OCI-LY7 (cell line): ENCODE measurements around the gene TMEM130. TPM values are rescaled to one million over a fixed set of nuclear protein-coding genes. Genes with fewer than 3 reads are reported as not detected.

Experiments used
- BruUV-seq: library from RNA; stranded (reverse); fragments of 400-500 nt; replicated peaks from 2 replicates; lab custom pipeline; 2021; lab: Mats Ljungman, UMichigan
- CTCF ChIA-PET: fragments of 300-600 bp; sonication (Branson Sonifier 250); formaldehyde crosslinking; loops from one replicate; lab custom pipeline; 2022; ENCODE audit warnings: antibody characterized with exemption; ENCODE audit not compliant: unreplicated experiment; lab: Charles Lee
- POLR2A ChIA-PET: fragments of 300-600 bp; sonication (Branson Sonifier 250); formaldehyde crosslinking; loops from one replicate; lab custom pipeline; 2022; ENCODE audit warnings: antibody characterized with exemption; lab: Charles Lee
- DNase-seq: peaks from one replicate; pipeline ENCODE4 v3.0.0-alpha.2; 2015; ENCODE audit warnings: low spot score
- H2AFZ ChIP-seq: fragments of 200-600 bp; sonication (generic), shearing (Covaris generic); 2 replicates; pipeline ENCODE4 v1.6.1; 2014; ENCODE audit warnings: mild to moderate bottlenecking, antibody characterized with exemption, low read length, moderate library complexity
- H3K27ac ChIP-seq: fragments of 200-600 bp; sonication (generic); 2 replicates; pipeline ENCODE4 v1.5.1; 2014; ENCODE audit warnings: mixed run types, low read depth, mild to moderate bottlenecking, moderate library complexity, low read length, inconsistent platforms; ENCODE audit not compliant: poor library complexity, severe bottlenecking
- H3K36me3 ChIP-seq: fragments of 200-600 bp; sonication (generic); 2 replicates; pipeline ENCODE4 v1.6.1; 2014; ENCODE audit warnings: mild to moderate bottlenecking, antibody characterized with exemption, low read length, moderate library complexity, mixed read lengths; ENCODE audit not compliant: insufficient read depth
- H3K4me1 ChIP-seq: fragments of 200-600 bp; sonication (generic); 2 replicates; pipeline ENCODE4 v1.5.1; 2014; ENCODE audit warnings: mild to moderate bottlenecking, low read length; ENCODE audit not compliant: insufficient read depth, poor library complexity, severe bottlenecking
- H3K4me2 ChIP-seq: fragments of 200-600 bp; sonication (generic); 2 replicates; pipeline ENCODE4 v1.6.1; 2014; ENCODE audit warnings: mild to moderate bottlenecking, low read length
- H3K4me3 ChIP-seq: fragments of 200-600 bp; sonication (generic); 2 replicates; pipeline ENCODE4 v1.5.1; 2014; ENCODE audit warnings: mild to moderate bottlenecking, low read depth, low read length; ENCODE audit not compliant: poor library complexity, severe bottlenecking
- H3K79me2 ChIP-seq: fragments of 200-600 bp; sonication (generic); 2 replicates; pipeline ENCODE4 v1.6.1; 2016; ENCODE audit warnings: low read depth, mild to moderate bottlenecking, low read length, moderate library complexity, mixed read lengths; ENCODE audit not compliant: insufficient read depth
- H3K9me2 ChIP-seq: fragments of 200-600 bp; sonication (generic); 2 replicates; pipeline ENCODE4 v1.6.1; 2016; ENCODE audit warnings: mild to moderate bottlenecking, low read length, mixed read lengths; ENCODE audit not compliant: insufficient read depth
- H3K9me3 ChIP-seq: fragments of 200-600 bp; sonication (generic); 2 replicates; pipeline ENCODE4 v1.6.1; 2014; ENCODE audit warnings: mild to moderate bottlenecking, mixed run types, low read length, mixed read lengths
- H4K20me1 ChIP-seq: fragments of 200-600 bp; sonication (generic); 2 replicates; pipeline ENCODE4 v1.6.1; 2014; ENCODE audit warnings: mild to moderate bottlenecking, antibody characterized with exemption, low read length, moderate library complexity, mixed read lengths; ENCODE audit not compliant: insufficient read depth
- CTCF ChIP-seq: fragments of 200-600 bp; sonication (generic); conservative IDR thresholded peaks from 2 replicates; pipeline ENCODE4 v1.5.1; 2014; ENCODE audit warnings: mild to moderate bottlenecking, antibody characterized with exemption, low read length, moderate library complexity, mixed read lengths
- EZH2phosphoT487 ChIP-seq: fragments of 200-600 bp; sonication (generic); IDR thresholded peaks from 2 replicates; pipeline ENCODE4 v1.6.1; 2018; ENCODE audit warnings: low read depth, borderline replicate concordance, mild to moderate bottlenecking, mixed run types, antibody characterized with exemption, low read length, moderate library complexity, mixed read lengths
- intact Hi-C: fragments of 100-400 bp; cut with micrococcal nuclease; formaldehyde crosslinking; loops from one replicate; pipeline ENCODE4 v1.10.0; 2022; ENCODE audit not compliant: unreplicated experiment
- total RNA-seq, 2 experiments: library from RNA; depleted of rRNA in 1 of 2; stranded (reverse); fragments of >200 nt in 1 of 2; shearing (Covaris generic) in 1 of 2; gene quantifications; 2 replicates each; pipeline ENCODE4 v1.2.3, GENCODE V29; 2014 to 2022

TMEM130 gene
- total RNA-seq, 2 experiments from 2014 or later = 0.22 to 0.57 TPM

DNA sequence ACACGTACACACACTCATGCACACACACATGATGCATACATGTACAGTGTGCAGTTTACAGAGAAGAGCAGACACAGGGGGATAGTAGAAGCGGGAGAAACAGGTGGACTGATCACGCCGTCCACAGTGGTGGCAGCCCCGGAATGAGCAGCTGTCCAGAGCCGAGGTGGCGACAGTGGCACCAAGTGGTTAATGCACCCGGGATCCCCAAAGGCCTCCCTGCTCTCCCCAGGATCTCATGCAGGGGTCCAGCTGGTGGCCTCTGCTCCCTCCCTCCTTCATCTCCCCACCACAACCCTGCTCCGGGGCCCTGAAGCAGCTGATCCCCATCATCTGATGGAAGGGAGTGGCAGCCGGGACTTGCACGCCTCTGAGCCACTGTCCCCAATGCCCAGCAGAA is 29.7 kb downstream of the TMEM130 start:
- TF ChIP-seq CTCF = no peak
- TF ChIP-seq EZH2phosphoT487 = no peak
- H3K27ac ChIP-seq = no peak overlapping the region
- no peaks in the 10 kb centered on the region for H3K4me1 ChIP-seq
- intact Hi-C loops = loop anchor here (2.0 to 5.0 kb wide), 3 partner anchors 107 to 818 kb away; no protein-coding TSS in a partner anchor
- DNase-seq = no peak
- no peaks in the 10 kb centered on the region for H3K79me2 ChIP-seq
- no peaks in the 10 kb centered on the region for H3K9me2 ChIP-seq
- no peak overlapping the region for H3K4me3 ChIP-seq
- ChIA-PET CTCF (no interaction called here), POLR2A (interaction anchor here (0.5 kb wide), 1 partner anchor 11 kb away, joined by 3 read pairs; no protein-coding TSS in a partner anchor)
- BruUV-seq = no TSS peak
- no peak overlapping the region for H2AFZ ChIP-seq
- no peaks in the 10 kb centered on the region for H3K36me3 ChIP-seq
- H3K4me2 ChIP-seq = no peak overlapping the region
- no peaks in the 10 kb centered on the region for H4K20me1 ChIP-seq
- H3K9me3 ChIP-seq = no peaks in the 10 kb centered on the region

- CTCF ChIA-PET = no interaction called here
Observed at GRCh38 chr7:98837630-98837972, 32.2 kb downstream of the TMEM130 start.

More at GRCh38 chr7:98837630-98837972, 32.2 kb downstream of the TMEM130 start:
- no peak for DNase-seq
- TF ChIP-seq CTCF = no peak
- TF ChIP-seq EZH2phosphoT487 = no peak
- POLR2A ChIA-PET = no interaction called here
- no peaks in the 10 kb centered on the region for H3K9me2 ChIP-seq
- H3K27ac ChIP-seq = no peak overlapping the region
- H3K9me3 ChIP-seq = no peaks in the 10 kb centered on the region
- H3K4me1 ChIP-seq = no peaks in the 10 kb centered on the region
- H3K4me3 ChIP-seq = no peak overlapping the region
- H3K79me2 ChIP-seq = no peaks in the 10 kb centered on the region
- H4K20me1 ChIP-seq = no peaks in the 10 kb centered on the region
- no peak overlapping the region for H2AFZ ChIP-seq
- intact Hi-C loops = loop anchor here (1.0 to 5.0 kb wide), 2 partner anchors 90 to 404 kb away; no protein-coding TSS in a partner anchor
- H3K36me3 ChIP-seq = no peaks in the 10 kb centered on the region
- BruUV-seq = no TSS peak
- no peak overlapping the region for H3K4me2 ChIP-seq
